Measurements from ENCODE around the gene ALG10B.

The ALG10B gene

DNA sequence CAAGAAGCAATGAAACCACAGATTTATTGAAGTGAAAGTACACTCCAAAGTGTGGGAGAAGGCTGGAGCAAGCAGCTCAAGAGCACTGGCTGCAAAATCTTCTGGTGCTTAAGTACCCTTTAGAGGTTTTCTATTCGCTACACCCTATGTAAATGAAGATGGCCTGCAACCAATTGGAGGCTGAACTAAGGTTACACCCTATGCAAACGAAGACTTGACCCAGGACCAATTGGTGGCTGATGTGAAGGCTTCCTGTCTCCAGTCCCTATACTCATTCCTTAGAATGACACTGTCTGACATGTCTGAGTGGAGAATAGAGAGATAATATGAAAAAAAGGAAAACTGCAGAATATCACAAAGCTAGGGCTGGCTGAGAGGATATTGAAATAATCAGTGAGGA lies 57.2 kb downstream of the ALG10B start:
- peak; percentile 21 for DNase-seq
- H3K4me1 ChIP-seq = no peaks in the 10 kb centered on the region

DNA sequence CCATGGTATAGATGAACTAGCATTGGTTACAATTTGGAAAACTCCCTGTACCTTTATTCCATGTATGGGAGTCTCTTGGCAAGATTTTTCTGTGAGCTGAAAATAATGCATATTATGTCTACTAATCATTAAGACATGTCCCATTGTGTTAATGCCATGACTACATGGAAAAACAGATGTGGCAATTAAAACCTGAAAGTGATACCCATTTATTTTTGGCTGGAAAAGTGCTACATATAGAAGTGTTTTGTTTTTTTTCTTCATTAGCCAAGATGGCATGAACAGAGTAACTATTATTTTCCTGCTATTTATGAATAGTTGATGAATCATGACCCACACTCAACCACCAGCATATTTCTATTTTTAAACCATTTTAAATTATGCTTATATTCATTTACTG lies 58.2 kb downstream of the ALG10B start:
- H3K4me1 ChIP-seq = no peaks in the 10 kb centered on the region
- H3K4me3 ChIP-seq (ENCODE audit: low read depth, low read length) = no peak overlapping the region
- no peak for DNase-seq
- H3K27me3 ChIP-seq = no peaks in the 10 kb centered on the region
- no peaks in the 10 kb centered on the region for H3K9me3 ChIP-seq
- TF ChIP-seq, protein P1, sequence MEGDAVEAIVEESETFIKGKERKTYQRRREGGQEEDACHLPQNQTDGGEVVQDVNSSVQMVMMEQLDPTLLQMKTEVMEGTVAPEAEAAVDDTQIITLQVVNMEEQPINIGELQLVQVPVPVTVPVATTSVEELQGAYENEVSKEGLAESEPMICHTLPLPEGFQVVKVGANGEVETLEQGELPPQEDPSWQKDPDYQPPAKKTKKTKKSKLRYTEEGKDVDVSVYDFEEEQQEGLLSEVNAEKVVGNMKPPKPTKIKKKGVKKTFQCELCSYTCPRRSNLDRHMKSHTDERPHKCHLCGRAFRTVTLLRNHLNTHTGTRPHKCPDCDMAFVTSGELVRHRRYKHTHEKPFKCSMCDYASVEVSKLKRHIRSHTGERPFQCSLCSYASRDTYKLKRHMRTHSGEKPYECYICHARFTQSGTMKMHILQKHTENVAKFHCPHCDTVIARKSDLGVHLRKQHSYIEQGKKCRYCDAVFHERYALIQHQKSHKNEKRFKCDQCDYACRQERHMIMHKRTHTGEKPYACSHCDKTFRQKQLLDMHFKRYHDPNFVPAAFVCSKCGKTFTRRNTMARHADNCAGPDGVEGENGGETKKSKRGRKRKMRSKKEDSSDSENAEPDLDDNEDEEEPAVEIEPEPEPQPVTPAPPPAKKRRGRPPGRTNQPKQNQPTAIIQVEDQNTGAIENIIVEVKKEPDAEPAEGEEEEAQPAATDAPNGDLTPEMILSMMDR (IDR thresholded peaks at IDR 0.05; ENCODE audit: low read depth, low read length) = no peak
- H3K36me3 ChIP-seq = no peaks in the 10 kb centered on the region

More for the DNA sequence above, 57.2 kb downstream of the ALG10B start:
- H3K9me3 ChIP-seq = no peaks in the 10 kb centered on the region
- TF ChIP-seq, protein P1 (IDR thresholded peaks at IDR 0.05; ENCODE audit: low read depth, low read length) = no peak
- no peaks in the 10 kb centered on the region for H3K27me3 ChIP-seq
- no peak overlapping the region; the same call in 1 of the 2 replicates for H3K4me3 ChIP-seq (ENCODE audit: low read depth, low read length)
- H3K36me3 ChIP-seq = no peaks in the 10 kb centered on the region

Data from BE2C (cell line).